ENCODE data around the gene POLR2J2.
"Not testable (repeated sequence)": the region's sequence is repeated elsewhere in the genome, so short reads cannot be mapped to it uniquely, and the experiment has no call there.

Gene POLR2J2

DNA sequence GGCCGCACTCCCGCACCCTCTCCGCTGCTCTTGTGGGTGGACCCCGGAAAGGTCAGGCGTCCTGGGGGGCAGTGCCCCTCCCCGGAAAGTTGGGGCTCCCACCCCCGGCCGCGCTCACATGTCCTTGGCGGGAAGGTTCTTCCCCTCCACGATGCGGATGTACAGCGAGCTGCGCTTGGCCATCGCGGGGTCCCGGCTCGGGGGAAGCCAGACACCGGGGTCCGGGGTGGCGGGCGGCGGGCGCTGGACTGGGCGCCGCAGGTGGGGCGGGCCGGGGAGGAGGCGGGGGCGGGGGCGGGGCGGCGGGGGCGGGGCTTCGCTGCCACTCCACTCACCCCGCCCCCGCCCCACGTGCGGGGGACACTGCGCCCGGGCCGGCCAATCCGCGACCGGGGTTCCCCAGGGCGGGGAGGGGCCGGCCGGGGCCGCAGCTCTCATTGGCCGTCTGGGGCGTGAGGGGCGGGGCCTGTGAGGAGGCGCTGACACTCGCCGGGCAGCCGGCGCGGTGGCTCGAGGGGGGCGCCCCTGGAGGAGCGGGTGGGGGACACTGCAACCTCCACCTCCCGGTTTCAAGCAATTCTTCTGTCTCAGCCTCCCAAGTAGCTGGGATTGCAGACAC, 54.8 kb downstream of the POLR2J2 start, which contains the start of gene RASA4:
TSS of gene RASA4 (minus strand) at position 250 of the 619 bp plus-strand sequence. CDS start at position 183, 67 bp downstream.
- H3K4me3 ChIP-seq (ENCODE audit: low read depth, low read length); H3K27me3 ChIP-seq (ENCODE audit: control insufficient read depth, insufficient read depth, low read length); H3K36me3 ChIP-seq (ENCODE audit: control insufficient read depth, insufficient read depth, low read length); H3K4me1 ChIP-seq (ENCODE audit: control insufficient read depth, insufficient read depth, low read length); H3K9ac ChIP-seq (ENCODE audit: low read depth, low read length); H3K27ac ChIP-seq (ENCODE audit: low read depth, low read length); H3K9me3 ChIP-seq (ENCODE audit: control insufficient read depth, insufficient read depth, low read length): not testable (repeated sequence)
